GM23338 (cell line): ENCODE data around the gene TCF12. TPM values are rescaled to one million over a fixed set of nuclear protein-coding genes. Genes with fewer than 3 reads are reported as not detected.

Source experiments
- ATAC-seq: fragments of 200-7000 bp; cut with Tn5 transposase; 3 replicates; pipeline ENCODE4 v1.9.1; 2020
- DNase-seq: peaks from one replicate; pipeline ENCODE4 v3.0.0-alpha.2; 2015; ENCODE audit warnings: low spot score
- H2AFZ ChIP-seq: fragments of 200-600 bp; sonication (generic); 2 replicates; pipeline ENCODE4 v1.8.0; 2016; ENCODE audit warnings: antibody characterized with exemption, mild to moderate bottlenecking, moderate library complexity
- H3F3A ChIP-seq: fragments of 200-600 bp; sonication (generic); replicated peaks from 2 replicates; pipeline ENCODE4 v1.8.0; 2017; ENCODE audit warnings: antibody characterized with exemption, mixed run types, low read depth
- H3K27ac ChIP-seq: fragments of 200-600 bp; sonication (generic); 2 replicates; pipeline ENCODE4 v1.6.1; 2016; ENCODE audit warnings: low read depth
- H3K27me3 ChIP-seq: fragments of 200-600 bp; sonication (generic); 2 replicates; pipeline ENCODE4 v1.8.0; 2016; ENCODE audit warnings: mild to moderate bottlenecking, mixed run types, moderate library complexity; ENCODE audit not compliant: insufficient read depth
- H3K36me3 ChIP-seq: fragments of 200-600 bp; sonication (generic); 2 replicates; pipeline ENCODE4 v1.8.0; 2016; ENCODE audit warnings: mild to moderate bottlenecking; ENCODE audit not compliant: insufficient read depth
- H3K4me1 ChIP-seq: fragments of 200-600 bp; sonication (generic); 2 replicates; pipeline ENCODE4 v1.8.0; 2016; ENCODE audit warnings: mild to moderate bottlenecking, moderate library complexity; ENCODE audit not compliant: insufficient read depth
- H3K4me2 ChIP-seq: fragments of 200-600 bp; sonication (generic); 2 replicates; pipeline ENCODE4 v1.7.1; 2017; ENCODE audit warnings: mixed run types
- H3K4me3 ChIP-seq: fragments of 200-600 bp; sonication (generic); 2 replicates; pipeline ENCODE4 v1.6.1; 2016; ENCODE audit warnings: mixed run types
- H3K79me2 ChIP-seq: fragments of 200-600 bp; sonication (generic); replicated peaks from 2 replicates; pipeline ENCODE4 v1.8.0; 2017; ENCODE audit warnings: mild to moderate bottlenecking; ENCODE audit not compliant: insufficient read depth
- H3K9me2 ChIP-seq: fragments of 200-600 bp; sonication (generic); 2 replicates; pipeline ENCODE4 v1.8.0; 2017; ENCODE audit not compliant: insufficient read depth
- H4K20me1 ChIP-seq: fragments of 200-600 bp; sonication (generic); replicated peaks from 2 replicates; pipeline ENCODE4 v1.8.0; 2017; ENCODE audit warnings: mild to moderate bottlenecking; ENCODE audit not compliant: insufficient read depth
- H3K27ac Mint-ChIP-seq: 2 replicates; pipeline ENCODE4 v1.8.0; 2020; ENCODE audit warnings: inconsistent platforms, mild to moderate bottlenecking, moderate library complexity, mixed read lengths
- H3K27me3 Mint-ChIP-seq: 3 replicates; pipeline ENCODE4 v1.8.0; 2022; ENCODE audit warnings: low read depth, mild to moderate bottlenecking, moderate library complexity, mixed read lengths, inconsistent platforms; ENCODE audit not compliant: insufficient read depth, poor library complexity
- H3K36me3 Mint-ChIP-seq: 3 replicates; pipeline ENCODE4 v1.8.0; 2021; ENCODE audit warnings: low read depth, mild to moderate bottlenecking, inconsistent platforms, moderate library complexity, mixed read lengths
- H3K4me1 Mint-ChIP-seq: 3 replicates; pipeline ENCODE4 v1.8.0; 2020; ENCODE audit warnings: mild to moderate bottlenecking, inconsistent platforms, mixed read lengths
- H3K4me3 Mint-ChIP-seq: 3 replicates; pipeline ENCODE4 v1.8.0; 2021; ENCODE audit warnings: moderate library complexity, mild to moderate bottlenecking, inconsistent platforms, mixed read lengths
- H3K9me3 Mint-ChIP-seq: 3 replicates; pipeline ENCODE4 v1.8.0; 2020; ENCODE audit warnings: moderate library complexity, mild to moderate bottlenecking, inconsistent platforms, mixed read lengths
- EZH2phosphoT487 ChIP-seq: fragments of 200-600 bp; sonication (generic); IDR thresholded peaks from one replicate; pipeline ENCODE4 v1.8.1; 2018; ENCODE audit warnings: antibody characterized with exemption; ENCODE audit not compliant: unreplicated experiment
- JUNB ChIP-seq: IDR thresholded peaks from one replicate; pipeline ENCODE4 v1.6.1; 2016; ENCODE audit warnings: antibody characterized with exemption; ENCODE audit not compliant: unreplicated experiment
- POLR2AphosphoS5 ChIP-seq: IDR thresholded peaks from 2 replicates; pipeline ENCODE4 v1.6.1; 2016; ENCODE audit warnings: antibody characterized with exemption, low read depth
- ZNF114 ChIP-seq: fragments of 250-450 bp; sonication (Bioruptor Pico); IDR thresholded peaks from 2 replicates; pipeline ENCODE4 v1.5.0; 2020; ENCODE audit warnings: mild to moderate bottlenecking, moderate library complexity
- polyA plus RNA-seq: library from polyadenylated mRNA; unstranded; fragments of >200 nt; fragmentation: Nextera tagmentation; extraction: Ambion mirVana; gene quantifications from 2 replicates; pipeline ENCODE4 v1.2.1, GENCODE V29; 2016
- total RNA-seq: library from RNA; depleted of rRNA; stranded (reverse); fragments of >200 nt; shearing (Covaris generic); gene quantifications from 2 replicates; pipeline ENCODE4 v1.2.3, GENCODE V29; 2014
- TF ChIP-seq, protein P1 (sequence below): fragments of 250-450 bp; sonication (Bioruptor Pico); IDR thresholded peaks from 2 replicates; pipeline ENCODE4 v1.5.0; 2020; ENCODE audit warnings: mild to moderate bottlenecking, moderate library complexity
- TF ChIP-seq, protein P2 (sequence below), 2 experiments: fragments of 200-600 bp in 1 of 2; sonication (generic) in 1 of 2; conservative IDR thresholded peaks; 2 replicates each; pipeline versions ENCODE4 v1.5.1 to v1.6.1; 2016 to 2017; ENCODE audit warnings: antibody characterized with exemption in 2 of 2, low read depth in 2 of 2, mild to moderate bottlenecking in 2 of 2, moderate library complexity in 1 of 2
- TF ChIP-seq, protein P3 (sequence below): IDR thresholded peaks from 2 replicates; pipeline ENCODE4 v1.6.1; 2016; ENCODE audit warnings: antibody characterized with exemption

The TCF12 gene
- total and polyA plus RNA-seq, 2 experiments from 2014 or later, result 27.6 to 104 TPM

GRCh38 chr15:57061281-57061680, 142.8 kb downstream of the TCF12 start:
- Histone ChIP-seq H2AFZ (no peak overlapping the region), H3K4me3 (no peak overlapping the region), H3K9me2 (no peaks in the 10 kb centered on the region), H3K4me1 (peaks cover 21% of the 10 kb centered on the region), H3K27ac (no peak overlapping the region), H3F3A (no peaks in the 10 kb centered on the region), H3K36me3 (no peaks in the 10 kb centered on the region), H4K20me1 (peaks cover 8% of the 10 kb centered on the region), H3K4me2 (no peak overlapping the region), H3K79me2 (peaks cover 79% of the 10 kb centered on the region), H3K27me3 (no peaks in the 10 kb centered on the region)
- H3K27ac Mint-ChIP-seq, result no peak overlapping the region
- H3K4me3 Mint-ChIP-seq, result no peak overlapping the region
- TF ChIP-seq, protein P1, sequence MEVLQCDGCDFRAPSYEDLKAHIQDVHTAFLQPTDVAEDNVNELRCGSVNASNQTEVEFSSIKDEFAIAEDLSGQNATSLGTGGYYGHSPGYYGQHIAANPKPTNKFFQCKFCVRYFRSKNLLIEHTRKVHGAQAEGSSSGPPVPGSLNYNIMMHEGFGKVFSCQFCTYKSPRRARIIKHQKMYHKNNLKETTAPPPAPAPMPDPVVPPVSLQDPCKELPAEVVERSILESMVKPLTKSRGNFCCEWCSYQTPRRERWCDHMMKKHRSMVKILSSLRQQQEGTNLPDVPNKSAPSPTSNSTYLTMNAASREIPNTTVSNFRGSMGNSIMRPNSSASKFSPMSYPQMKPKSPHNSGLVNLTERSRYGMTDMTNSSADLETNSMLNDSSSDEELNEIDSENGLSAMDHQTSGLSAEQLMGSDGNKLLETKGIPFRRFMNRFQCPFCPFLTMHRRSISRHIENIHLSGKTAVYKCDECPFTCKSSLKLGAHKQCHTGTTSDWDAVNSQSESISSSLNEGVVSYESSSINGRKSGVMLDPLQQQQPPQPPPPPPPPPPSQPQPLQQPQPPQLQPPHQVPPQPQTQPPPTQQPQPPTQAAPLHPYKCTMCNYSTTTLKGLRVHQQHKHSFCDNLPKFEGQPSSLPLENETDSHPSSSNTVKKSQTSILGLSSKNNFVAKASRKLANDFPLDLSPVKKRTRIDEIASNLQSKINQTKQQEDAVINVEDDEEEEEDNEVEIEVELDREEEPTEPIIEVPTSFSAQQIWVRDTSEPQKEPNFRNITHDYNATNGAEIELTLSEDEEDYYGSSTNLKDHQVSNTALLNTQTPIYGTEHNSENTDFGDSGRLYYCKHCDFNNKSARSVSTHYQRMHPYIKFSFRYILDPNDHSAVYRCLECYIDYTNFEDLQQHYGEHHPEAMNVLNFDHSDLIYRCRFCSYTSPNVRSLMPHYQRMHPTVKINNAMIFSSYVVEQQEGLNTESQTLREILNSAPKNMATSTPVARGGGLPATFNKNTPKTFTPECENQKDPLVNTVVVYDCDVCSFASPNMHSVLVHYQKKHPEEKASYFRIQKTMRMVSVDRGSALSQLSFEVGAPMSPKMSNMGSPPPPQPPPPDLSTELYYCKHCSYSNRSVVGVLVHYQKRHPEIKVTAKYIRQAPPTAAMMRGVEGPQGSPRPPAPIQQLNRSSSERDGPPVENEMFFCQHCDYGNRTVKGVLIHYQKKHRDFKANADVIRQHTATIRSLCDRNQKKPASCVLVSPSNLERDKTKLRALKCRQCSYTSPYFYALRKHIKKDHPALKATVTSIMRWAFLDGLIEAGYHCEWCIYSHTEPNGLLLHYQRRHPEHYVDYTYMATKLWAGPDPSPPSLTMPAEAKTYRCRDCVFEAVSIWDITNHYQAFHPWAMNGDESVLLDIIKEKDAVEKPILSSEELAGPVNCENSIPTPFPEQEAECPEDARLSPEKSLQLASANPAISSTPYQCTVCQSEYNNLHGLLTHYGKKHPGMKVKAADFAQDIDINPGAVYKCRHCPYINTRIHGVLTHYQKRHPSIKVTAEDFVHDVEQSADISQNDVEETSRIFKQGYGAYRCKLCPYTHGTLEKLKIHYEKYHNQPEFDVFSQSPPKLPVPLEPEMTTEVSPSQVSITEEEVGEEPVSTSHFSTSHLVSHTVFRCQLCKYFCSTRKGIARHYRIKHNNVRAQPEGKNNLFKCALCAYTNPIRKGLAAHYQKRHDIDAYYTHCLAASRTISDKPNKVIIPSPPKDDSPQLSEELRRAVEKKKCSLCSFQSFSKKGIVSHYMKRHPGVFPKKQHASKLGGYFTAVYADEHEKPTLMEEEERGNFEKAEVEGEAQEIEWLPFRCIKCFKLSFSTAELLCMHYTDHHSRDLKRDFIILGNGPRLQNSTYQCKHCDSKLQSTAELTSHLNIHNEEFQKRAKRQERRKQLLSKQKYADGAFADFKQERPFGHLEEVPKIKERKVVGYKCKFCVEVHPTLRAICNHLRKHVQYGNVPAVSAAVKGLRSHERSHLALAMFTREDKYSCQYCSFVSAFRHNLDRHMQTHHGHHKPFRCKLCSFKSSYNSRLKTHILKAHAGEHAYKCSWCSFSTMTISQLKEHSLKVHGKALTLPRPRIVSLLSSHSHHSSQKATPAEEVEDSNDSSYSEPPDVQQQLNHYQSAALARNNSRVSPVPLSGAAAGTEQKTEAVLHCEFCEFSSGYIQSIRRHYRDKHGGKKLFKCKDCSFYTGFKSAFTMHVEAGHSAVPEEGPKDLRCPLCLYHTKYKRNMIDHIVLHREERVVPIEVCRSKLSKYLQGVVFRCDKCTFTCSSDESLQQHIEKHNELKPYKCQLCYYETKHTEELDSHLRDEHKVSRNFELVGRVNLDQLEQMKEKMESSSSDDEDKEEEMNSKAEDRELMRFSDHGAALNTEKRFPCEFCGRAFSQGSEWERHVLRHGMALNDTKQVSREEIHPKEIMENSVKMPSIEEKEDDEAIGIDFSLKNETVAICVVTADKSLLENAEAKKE (CRISPR knock-in tag), result no peak
- TF ChIP-seq, protein P2, sequence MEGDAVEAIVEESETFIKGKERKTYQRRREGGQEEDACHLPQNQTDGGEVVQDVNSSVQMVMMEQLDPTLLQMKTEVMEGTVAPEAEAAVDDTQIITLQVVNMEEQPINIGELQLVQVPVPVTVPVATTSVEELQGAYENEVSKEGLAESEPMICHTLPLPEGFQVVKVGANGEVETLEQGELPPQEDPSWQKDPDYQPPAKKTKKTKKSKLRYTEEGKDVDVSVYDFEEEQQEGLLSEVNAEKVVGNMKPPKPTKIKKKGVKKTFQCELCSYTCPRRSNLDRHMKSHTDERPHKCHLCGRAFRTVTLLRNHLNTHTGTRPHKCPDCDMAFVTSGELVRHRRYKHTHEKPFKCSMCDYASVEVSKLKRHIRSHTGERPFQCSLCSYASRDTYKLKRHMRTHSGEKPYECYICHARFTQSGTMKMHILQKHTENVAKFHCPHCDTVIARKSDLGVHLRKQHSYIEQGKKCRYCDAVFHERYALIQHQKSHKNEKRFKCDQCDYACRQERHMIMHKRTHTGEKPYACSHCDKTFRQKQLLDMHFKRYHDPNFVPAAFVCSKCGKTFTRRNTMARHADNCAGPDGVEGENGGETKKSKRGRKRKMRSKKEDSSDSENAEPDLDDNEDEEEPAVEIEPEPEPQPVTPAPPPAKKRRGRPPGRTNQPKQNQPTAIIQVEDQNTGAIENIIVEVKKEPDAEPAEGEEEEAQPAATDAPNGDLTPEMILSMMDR (conservative IDR thresholded peaks at IDR 0.05; ENCODE audit: low read depth in 2 of 2), result no peak
- no peak for TF ChIP-seq ZNF114 (CRISPR knock-in tag)
- TF ChIP-seq JUNB, result no peak
- TF ChIP-seq, protein P3, sequence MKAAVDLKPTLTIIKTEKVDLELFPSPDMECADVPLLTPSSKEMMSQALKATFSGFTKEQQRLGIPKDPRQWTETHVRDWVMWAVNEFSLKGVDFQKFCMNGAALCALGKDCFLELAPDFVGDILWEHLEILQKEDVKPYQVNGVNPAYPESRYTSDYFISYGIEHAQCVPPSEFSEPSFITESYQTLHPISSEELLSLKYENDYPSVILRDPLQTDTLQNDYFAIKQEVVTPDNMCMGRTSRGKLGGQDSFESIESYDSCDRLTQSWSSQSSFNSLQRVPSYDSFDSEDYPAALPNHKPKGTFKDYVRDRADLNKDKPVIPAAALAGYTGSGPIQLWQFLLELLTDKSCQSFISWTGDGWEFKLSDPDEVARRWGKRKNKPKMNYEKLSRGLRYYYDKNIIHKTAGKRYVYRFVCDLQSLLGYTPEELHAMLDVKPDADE, result no peak
- no peak for TF ChIP-seq POLR2AphosphoS5
- TF ChIP-seq EZH2phosphoT487, result no peak
- H3K36me3 Mint-ChIP-seq, result no peaks in the 10 kb centered on the region
- peaks cover 27% of the 10 kb centered on the region for H3K4me1 Mint-ChIP-seq
- H3K27me3 Mint-ChIP-seq, result no peaks in the 10 kb centered on the region
- DNase-seq (no peak), ATAC-seq (no peak)
- no peaks in the 10 kb centered on the region for H3K9me3 Mint-ChIP-seq
